OCI-LY7 (cell line): ENCODE results near the gene SUSD3. TPM values are rescaled to one million over a fixed set of nuclear protein-coding genes. Genes with fewer than 3 reads are reported as not detected.

Source experiments
- BruUV-seq: library from RNA; stranded (reverse); fragments of 400-500 nt; replicated peaks from 2 replicates; lab custom pipeline; 2021; lab: Mats Ljungman, UMichigan
- CTCF ChIA-PET: fragments of 300-600 bp; sonication (Branson Sonifier 250); formaldehyde crosslinking; loops from one replicate; lab custom pipeline; 2022; ENCODE audit warnings: antibody characterized with exemption; ENCODE audit not compliant: unreplicated experiment; lab: Charles Lee
- POLR2A ChIA-PET: fragments of 300-600 bp; sonication (Branson Sonifier 250); formaldehyde crosslinking; loops from one replicate; lab custom pipeline; 2022; ENCODE audit warnings: antibody characterized with exemption; lab: Charles Lee
- DNase-seq: peaks from one replicate; pipeline ENCODE4 v3.0.0-alpha.2; 2015; ENCODE audit warnings: low spot score
- H2AFZ ChIP-seq: fragments of 200-600 bp; sonication (generic), shearing (Covaris generic); 2 replicates; pipeline ENCODE4 v1.6.1; 2014; ENCODE audit warnings: mild to moderate bottlenecking, antibody characterized with exemption, low read length, moderate library complexity
- H3K27ac ChIP-seq: fragments of 200-600 bp; sonication (generic); 2 replicates; pipeline ENCODE4 v1.5.1; 2014; ENCODE audit warnings: mixed run types, low read depth, mild to moderate bottlenecking, moderate library complexity, low read length, inconsistent platforms; ENCODE audit not compliant: poor library complexity, severe bottlenecking
- H3K36me3 ChIP-seq: fragments of 200-600 bp; sonication (generic); 2 replicates; pipeline ENCODE4 v1.6.1; 2014; ENCODE audit warnings: mild to moderate bottlenecking, antibody characterized with exemption, low read length, moderate library complexity, mixed read lengths; ENCODE audit not compliant: insufficient read depth
- H3K4me1 ChIP-seq: fragments of 200-600 bp; sonication (generic); 2 replicates; pipeline ENCODE4 v1.5.1; 2014; ENCODE audit warnings: mild to moderate bottlenecking, low read length; ENCODE audit not compliant: insufficient read depth, poor library complexity, severe bottlenecking
- H3K4me2 ChIP-seq: fragments of 200-600 bp; sonication (generic); 2 replicates; pipeline ENCODE4 v1.6.1; 2014; ENCODE audit warnings: mild to moderate bottlenecking, low read length
- H3K4me3 ChIP-seq: fragments of 200-600 bp; sonication (generic); 2 replicates; pipeline ENCODE4 v1.5.1; 2014; ENCODE audit warnings: mild to moderate bottlenecking, low read depth, low read length; ENCODE audit not compliant: poor library complexity, severe bottlenecking
- H3K79me2 ChIP-seq: fragments of 200-600 bp; sonication (generic); 2 replicates; pipeline ENCODE4 v1.6.1; 2016; ENCODE audit warnings: low read depth, mild to moderate bottlenecking, low read length, moderate library complexity, mixed read lengths; ENCODE audit not compliant: insufficient read depth
- H3K9me2 ChIP-seq: fragments of 200-600 bp; sonication (generic); 2 replicates; pipeline ENCODE4 v1.6.1; 2016; ENCODE audit warnings: mild to moderate bottlenecking, low read length, mixed read lengths; ENCODE audit not compliant: insufficient read depth
- H3K9me3 ChIP-seq: fragments of 200-600 bp; sonication (generic); 2 replicates; pipeline ENCODE4 v1.6.1; 2014; ENCODE audit warnings: mild to moderate bottlenecking, mixed run types, low read length, mixed read lengths
- H4K20me1 ChIP-seq: fragments of 200-600 bp; sonication (generic); 2 replicates; pipeline ENCODE4 v1.6.1; 2014; ENCODE audit warnings: mild to moderate bottlenecking, antibody characterized with exemption, low read length, moderate library complexity, mixed read lengths; ENCODE audit not compliant: insufficient read depth
- CTCF ChIP-seq: fragments of 200-600 bp; sonication (generic); conservative IDR thresholded peaks from 2 replicates; pipeline ENCODE4 v1.5.1; 2014; ENCODE audit warnings: mild to moderate bottlenecking, antibody characterized with exemption, low read length, moderate library complexity, mixed read lengths
- EZH2phosphoT487 ChIP-seq: fragments of 200-600 bp; sonication (generic); IDR thresholded peaks from 2 replicates; pipeline ENCODE4 v1.6.1; 2018; ENCODE audit warnings: low read depth, borderline replicate concordance, mild to moderate bottlenecking, mixed run types, antibody characterized with exemption, low read length, moderate library complexity, mixed read lengths
- intact Hi-C: fragments of 100-400 bp; cut with micrococcal nuclease; formaldehyde crosslinking; loops from one replicate; pipeline ENCODE4 v1.10.0; 2022; ENCODE audit not compliant: unreplicated experiment
- total RNA-seq, 2 experiments: library from RNA; depleted of rRNA in 1 of 2; stranded (reverse); fragments of >200 nt in 1 of 2; shearing (Covaris generic) in 1 of 2; gene quantifications; 2 replicates each; pipeline ENCODE4 v1.2.3, GENCODE V29; 2014 to 2022

The SUSD3 gene
- total RNA-seq, 2 experiments from 2014 or later = 94.1 to 201 TPM

GRCh38 chr9:93079371-93079770, 20.9 kb downstream of the SUSD3 start:
- Histone ChIP-seq H3K4me3 (no peak overlapping the region), H3K79me2 (no peaks in the 10 kb centered on the region), H3K36me3 (peaks cover 78% of the 10 kb centered on the region), H4K20me1 (no peaks in the 10 kb centered on the region), H3K4me2 (no peak overlapping the region), H2AFZ (no peak overlapping the region), H3K4me1 (no peaks in the 10 kb centered on the region), H3K27ac (no peak overlapping the region), H3K9me3 (no peaks in the 10 kb centered on the region), H3K9me2 (no peaks in the 10 kb centered on the region)
- TF ChIP-seq CTCF (no peak), EZH2phosphoT487 (no peak)
- BruUV-seq = no TSS peak
- ChIA-PET CTCF (no interaction called here), POLR2A (interaction anchor here (0.6 to 1.0 kb wide), 2 partner anchors 12 to 13 kb away, joined by 3 read pairs; no protein-coding TSS in a partner anchor)
- DNase-seq = no peak
- intact Hi-C loops = no loop called here

GRCh38 chr9:93080406-93080805, 21.9 kb downstream of the SUSD3 start:
- peaks cover 89% of the 10 kb centered on the region for H3K36me3 ChIP-seq
- H3K9me3 ChIP-seq = no peaks in the 10 kb centered on the region
- DNase-seq = no peak
- H3K79me2 ChIP-seq = no peaks in the 10 kb centered on the region
- ChIA-PET POLR2A (interaction anchor here (1.0 kb wide), 1 partner anchor 14 kb away, joined by 3 read pairs; no protein-coding TSS in a partner anchor), CTCF (no interaction called here)
- no peak overlapping the region for H3K4me2 ChIP-seq
- no TSS peak for BruUV-seq
- no peak overlapping the region for H3K4me3 ChIP-seq
- no peak overlapping the region for H2AFZ ChIP-seq
- no peak overlapping the region for H3K27ac ChIP-seq
- TF ChIP-seq CTCF = no peak
- no peak for TF ChIP-seq EZH2phosphoT487
- H3K9me2 ChIP-seq = no peaks in the 10 kb centered on the region
- no peaks in the 10 kb centered on the region for H4K20me1 ChIP-seq
- intact Hi-C loops = no loop called here
- no peaks in the 10 kb centered on the region for H3K4me1 ChIP-seq

GRCh38 chr9:93081081-93081529, 22.6 kb downstream of the SUSD3 start:
- intact Hi-C loops = no loop called here
- H3K36me3 ChIP-seq = peaks cover 90% of the 10 kb centered on the region
- no peak for DNase-seq
- no peak for TF ChIP-seq EZH2phosphoT487
- TF ChIP-seq CTCF = no peak
- H3K4me1 ChIP-seq = no peaks in the 10 kb centered on the region
- H3K4me2 ChIP-seq = no peak overlapping the region
- no peaks in the 10 kb centered on the region for H3K9me2 ChIP-seq
- H2AFZ ChIP-seq = no peak overlapping the region
- H3K4me3 ChIP-seq = no peak overlapping the region
- H3K27ac ChIP-seq = no peak overlapping the region
- ChIA-PET POLR2A (interaction anchor here (0.8 kb wide), 1 partner anchor 17 kb away, joined by 3 read pairs; no protein-coding TSS in a partner anchor), CTCF (no interaction called here)
- H3K79me2 ChIP-seq = no peaks in the 10 kb centered on the region
- H3K9me3 ChIP-seq = no peaks in the 10 kb centered on the region
- H4K20me1 ChIP-seq = no peaks in the 10 kb centered on the region
- BruUV-seq = no TSS peak
